NT2/D1 (cell line): ENCODE measurements around the gene HNRNPAB.
"Not testable (repeated sequence)": the region's sequence is repeated elsewhere in the genome, so short reads cannot be mapped to it uniquely, and the experiment has no call there.

Experiments used
- DNase-seq: peaks from one replicate; pipeline ENCODE4 v3.0.0-alpha.2; 2011; ENCODE audit warnings: low read depth, low spot score
- H3K27me3 ChIP-seq: 2 replicates; pipeline ENCODE4 v1.6.0; 2011; ENCODE audit warnings: mild to moderate bottlenecking; ENCODE audit not compliant: insufficient read length, insufficient read depth
- H3K36me3 ChIP-seq: 2 replicates; pipeline ENCODE4 v1.6.1; 2011; ENCODE audit warnings: mild to moderate bottlenecking, low read length, mixed read lengths; ENCODE audit not compliant: insufficient read depth, insufficient read length
- H3K4me1 ChIP-seq: 2 replicates; pipeline ENCODE4 v1.5.1; 2011; ENCODE audit not compliant: insufficient read depth, insufficient read length
- H3K4me3 ChIP-seq: 2 replicates; pipeline ENCODE4 v1.5.1; 2011; ENCODE audit warnings: low read depth; ENCODE audit not compliant: insufficient read length
- H3K9ac ChIP-seq: 2 replicates; pipeline ENCODE4 v1.6.0; 2011; ENCODE audit warnings: low read depth; ENCODE audit not compliant: insufficient read length
- H3K9me3 ChIP-seq: 2 replicates; pipeline ENCODE4 v1.5.1; 2011; ENCODE audit warnings: mild to moderate bottlenecking, low read length; ENCODE audit not compliant: insufficient read depth
- SUZ12 ChIP-seq: IDR thresholded peaks from 2 replicates; pipeline ENCODE4 v1.6.1; 2011; ENCODE audit not compliant: insufficient read length, insufficient read depth; ENCODE audit errors: extremely low read depth
- YY1 ChIP-seq: IDR thresholded peaks from 2 replicates; pipeline ENCODE4 v1.6.1; 2011; ENCODE audit not compliant: insufficient read length, insufficient read depth
- ZNF274 ChIP-seq: IDR thresholded peaks from 2 replicates; pipeline ENCODE4 v1.6.1; 2011; ENCODE audit warnings: mild to moderate bottlenecking, low read depth, low read length

HNRNPAB gene

DNA sequence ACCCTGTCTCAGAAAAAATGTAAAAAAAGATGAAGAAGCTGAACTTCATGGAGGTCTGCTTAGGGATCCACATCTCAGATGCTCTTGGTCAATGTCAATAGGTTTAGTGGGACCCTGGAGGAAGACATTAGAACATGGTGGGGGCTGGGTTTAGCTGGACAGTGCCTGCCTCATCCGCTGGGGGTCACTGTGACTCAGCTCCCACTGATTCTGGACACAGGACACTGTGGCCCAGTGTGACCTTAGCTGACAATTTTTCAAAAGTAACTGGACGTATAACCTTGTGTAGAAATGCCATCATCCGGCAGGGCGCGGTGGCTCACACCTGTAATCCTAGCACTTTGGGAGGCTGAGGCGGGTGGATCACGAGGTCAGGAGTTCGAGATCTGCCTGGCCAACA is 7.3 kb upstream of the HNRNPAB start:
- Histone ChIP-seq H3K4me1 (peaks cover 9% of the 10 kb centered on the region), H3K27me3 (no peaks in the 10 kb centered on the region), H3K9ac (no peak overlapping the region), H3K9me3 (no peaks in the 10 kb centered on the region; the same call in 1 of the 2 replicates), H3K4me3 (no peak overlapping the region), H3K36me3 (no peaks in the 10 kb centered on the region)
- no peak for DNase-seq
- TF ChIP-seq YY1 = no peak

DNA sequence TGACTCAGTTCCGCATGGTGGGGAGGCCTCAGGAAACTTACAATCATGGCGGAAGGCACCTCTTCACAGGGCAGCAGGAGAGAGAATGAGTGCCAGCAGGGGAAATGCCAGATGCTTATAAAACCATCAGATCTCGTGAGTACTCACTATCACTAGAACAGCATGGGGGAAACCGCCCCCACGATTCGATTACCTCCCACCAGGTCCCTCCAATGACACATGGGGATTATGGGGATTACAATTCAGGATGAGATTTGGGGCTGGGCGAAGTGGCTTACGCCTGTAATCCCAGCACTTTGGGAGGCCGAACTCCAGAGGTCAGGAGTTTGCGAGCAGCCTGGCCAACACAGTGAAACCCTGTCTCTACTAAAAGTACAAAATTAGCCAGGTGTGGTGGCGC is 6.2 kb upstream of the HNRNPAB start:
- not testable (repeated sequence) for DNase-seq, H3K36me3 ChIP-seq, H3K4me1 ChIP-seq, H3K9ac ChIP-seq, H3K9me3 ChIP-seq, H3K27me3 ChIP-seq, H3K4me3 ChIP-seq

DNA sequence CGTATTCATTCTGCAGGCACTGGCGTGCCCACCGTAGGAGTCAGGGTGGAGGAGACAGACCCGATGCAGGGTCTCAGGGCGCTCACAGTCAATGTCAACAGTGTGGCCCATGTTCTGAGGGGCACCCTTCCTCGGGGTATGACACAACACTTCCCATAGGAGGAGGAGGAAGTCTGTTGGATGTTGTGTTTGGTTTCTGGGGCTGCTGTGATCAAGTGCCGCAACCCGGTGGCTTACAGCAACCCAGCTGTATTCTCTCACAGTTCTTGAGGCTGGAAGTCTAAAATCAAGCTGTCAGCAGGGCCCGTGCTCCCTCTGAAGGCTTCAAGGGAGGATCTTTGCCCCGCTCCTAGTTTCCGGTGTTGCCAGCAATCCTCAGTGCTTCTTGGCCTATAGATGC is 5.6 kb upstream of the HNRNPAB start:
- Histone ChIP-seq H3K9ac (no peak overlapping the region), H3K9me3 (no peaks in the 10 kb centered on the region), H3K27me3 (no peaks in the 10 kb centered on the region), H3K4me3 (no peak overlapping the region), H3K4me1 (peaks cover 7% of the 10 kb centered on the region), H3K36me3 (no peaks in the 10 kb centered on the region)
- no peak for TF ChIP-seq ZNF274
- no peak for TF ChIP-seq YY1
- no peak for TF ChIP-seq SUZ12
- no peak for DNase-seq

DNA sequence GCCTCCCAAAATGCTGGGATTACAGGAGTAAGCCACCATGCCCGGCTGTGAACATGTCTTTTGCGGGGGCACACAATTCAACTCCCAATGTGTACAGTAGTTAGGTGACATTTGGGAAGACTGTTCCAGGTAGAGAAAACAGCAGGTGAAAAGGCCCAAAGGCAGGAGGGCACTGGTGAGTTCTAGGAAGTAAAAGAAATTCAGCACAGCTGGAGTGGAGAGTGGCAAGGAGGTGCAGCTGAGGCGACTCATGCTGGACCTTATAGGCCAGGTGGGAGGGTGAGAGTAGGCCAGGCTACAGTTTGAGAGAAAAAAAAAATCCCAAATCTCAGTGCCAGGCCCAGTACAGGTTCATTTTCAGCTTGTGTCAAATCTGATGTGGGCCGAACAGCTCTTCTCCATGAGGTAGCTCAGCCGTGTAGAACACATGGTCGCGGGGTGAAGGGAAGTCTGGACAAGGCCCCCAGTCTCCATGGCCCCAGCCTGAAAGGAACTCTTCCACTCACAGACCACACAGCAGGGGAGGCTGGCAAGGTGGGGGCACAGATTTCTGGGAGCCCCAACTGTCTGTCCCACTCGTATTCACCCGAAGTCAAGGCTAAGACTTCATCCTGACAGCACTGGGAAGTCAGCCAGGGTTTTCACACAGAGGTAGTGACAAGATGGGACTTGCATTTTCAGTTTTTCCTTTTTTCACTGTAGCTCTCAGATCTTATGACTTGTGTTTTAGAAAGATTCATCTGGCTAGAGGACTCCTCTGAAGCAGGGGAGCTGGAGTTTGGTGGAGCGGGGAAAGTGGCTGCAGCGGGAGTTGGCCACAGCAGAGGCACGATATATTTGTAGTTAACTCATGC is 4.5 kb upstream of the HNRNPAB start:
- TF ChIP-seq YY1 (no peak), ZNF274 (no peak), SUZ12 (no peak)
- H3K27me3 ChIP-seq = no peaks in the 10 kb centered on the region
- peaks cover 5% of the 10 kb centered on the region for H3K4me1 ChIP-seq
- no peak overlapping the region for H3K9ac ChIP-seq
- no peaks in the 10 kb centered on the region for H3K9me3 ChIP-seq
- no peaks in the 10 kb centered on the region for H3K36me3 ChIP-seq
- H3K4me3 ChIP-seq = no peak overlapping the region
- no peak for DNase-seq

DNA sequence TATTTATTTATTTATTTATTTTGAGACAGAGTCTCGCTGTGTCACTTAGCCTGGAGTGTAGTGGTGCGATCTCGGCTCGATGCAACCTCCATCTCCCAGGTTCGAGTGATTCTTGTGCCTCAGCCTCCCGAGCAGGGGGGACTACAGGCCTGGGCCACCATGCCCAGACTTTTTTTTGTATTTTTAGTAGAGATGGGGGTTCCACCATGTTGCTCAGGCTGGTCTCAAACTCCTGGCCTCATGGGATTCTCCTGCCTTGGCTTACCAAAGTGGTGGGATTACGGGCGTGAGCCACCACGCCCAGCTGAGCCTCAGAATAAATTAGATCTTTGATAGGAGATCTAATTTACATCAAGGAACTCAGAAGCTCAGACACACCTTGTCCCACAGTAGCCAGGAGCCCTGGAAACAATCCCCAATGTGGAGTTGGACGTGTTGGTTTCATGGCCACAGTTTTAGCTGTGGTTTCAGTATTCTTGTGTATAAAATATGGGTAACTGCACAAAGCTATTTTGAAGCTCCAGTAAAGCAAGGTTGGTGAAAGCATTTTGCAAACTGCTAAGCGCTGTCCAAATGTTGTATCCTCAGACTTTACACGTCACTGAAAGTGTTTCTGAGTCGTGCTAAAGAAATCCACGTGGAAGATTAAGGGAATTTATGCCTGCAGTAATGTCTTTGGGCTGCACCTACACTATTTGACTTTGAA is 3.0 kb upstream of the HNRNPAB start:
- Histone ChIP-seq H3K36me3 (peaks cover 13% of the 10 kb centered on the region), H3K9ac (no peak overlapping the region), H3K4me3 (no peak overlapping the region), H3K27me3 (no peaks in the 10 kb centered on the region), H3K9me3 (no peaks in the 10 kb centered on the region), H3K4me1 (peaks cover 5% of the 10 kb centered on the region)
- TF ChIP-seq YY1 (no peak), SUZ12 (no peak), ZNF274 (no peak)
- no peak for DNase-seq

DNA sequence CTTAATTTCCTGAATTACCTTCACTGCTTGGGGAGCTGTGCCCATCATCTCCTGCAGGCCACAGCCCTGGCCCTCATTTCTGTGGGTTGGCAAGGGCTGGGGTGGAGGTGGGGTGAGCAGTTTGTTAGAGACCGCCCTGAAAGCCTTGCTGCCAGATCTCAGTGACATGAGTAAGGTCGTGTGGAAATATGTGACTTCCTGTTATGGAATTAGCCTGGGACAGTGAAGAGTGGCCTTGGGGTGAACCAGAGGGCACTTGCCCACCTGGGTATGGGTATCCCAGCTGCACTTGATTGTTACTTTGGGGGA is 2.5 kb upstream of the HNRNPAB start:
- H3K36me3 ChIP-seq = peaks cover 18% of the 10 kb centered on the region
- H3K4me1 ChIP-seq = peaks cover 5% of the 10 kb centered on the region
- no peaks in the 10 kb centered on the region for H3K9me3 ChIP-seq
- no peaks in the 10 kb centered on the region for H3K27me3 ChIP-seq
- TF ChIP-seq YY1 = no peak
- no peak for TF ChIP-seq SUZ12
- TF ChIP-seq ZNF274 = no peak
- H3K9ac ChIP-seq = no peak overlapping the region
- no peak for DNase-seq
- no peak overlapping the region for H3K4me3 ChIP-seq

DNA sequence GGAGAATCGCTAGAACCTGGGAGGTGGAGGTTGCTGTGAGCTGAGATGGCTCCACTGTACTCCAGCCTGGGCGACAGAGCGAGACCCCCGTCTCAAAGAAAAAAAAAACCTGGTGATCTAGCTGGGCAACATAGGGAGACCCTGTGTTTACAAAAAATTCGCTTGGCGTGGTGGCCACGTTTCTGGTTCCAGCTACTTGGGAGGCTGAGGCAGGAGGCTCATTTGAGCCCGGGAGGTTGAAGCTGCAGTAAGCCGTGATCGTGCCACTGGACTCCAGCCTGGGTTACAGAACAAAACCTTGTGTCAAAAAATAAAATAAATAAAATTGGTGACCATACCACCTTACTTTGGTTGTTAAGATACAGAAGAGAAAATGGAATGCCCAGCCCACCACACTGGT is 1.8 kb upstream of the HNRNPAB start:
- Histone ChIP-seq H3K36me3 (peaks cover 24% of the 10 kb centered on the region), H3K27me3 (no peaks in the 10 kb centered on the region), H3K4me1 (peaks cover 5% of the 10 kb centered on the region), H3K9me3 (no peaks in the 10 kb centered on the region), H3K4me3 (no peak overlapping the region), H3K9ac (no peak overlapping the region)
- DNase-seq = no peak
- TF ChIP-seq SUZ12 = no peak
- no peak for TF ChIP-seq ZNF274
- TF ChIP-seq YY1 = no peak
